Measurements from ENCODE around the gene PKD2.
A peak's percentile ranks its signal among the peaks of the same experiment; 100 is the strongest.
"Not testable (repeated sequence)": the region's sequence is repeated elsewhere in the genome, so short reads cannot be mapped to it uniquely, and the experiment has no call there.

Gene PKD2

GRCh38 chr4:87989765-87990164 is 17.7 kb upstream of the PKD2 start:
- no peak for DNase-seq

DNA sequence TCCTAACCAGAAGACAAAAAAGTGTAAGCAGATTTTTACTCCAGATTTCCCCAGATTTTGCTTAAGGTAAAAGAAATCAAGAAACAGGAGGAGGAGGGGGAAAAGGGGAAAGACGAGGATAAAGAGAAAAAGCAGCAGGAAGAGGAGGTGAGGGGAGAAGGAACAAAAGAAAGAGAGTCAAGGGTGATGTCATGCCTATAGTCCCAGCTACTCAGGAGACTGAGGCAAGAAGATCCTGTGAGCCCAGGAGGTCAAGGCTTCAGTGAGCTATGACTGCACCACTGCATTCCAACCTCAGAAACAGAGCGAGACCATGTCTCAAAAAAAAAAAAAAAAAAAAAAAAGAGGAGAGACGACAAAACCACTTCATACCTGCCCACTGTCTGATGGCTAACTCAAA is 12.0 kb upstream of the PKD2 start:
- no peak for DNase-seq

DNA sequence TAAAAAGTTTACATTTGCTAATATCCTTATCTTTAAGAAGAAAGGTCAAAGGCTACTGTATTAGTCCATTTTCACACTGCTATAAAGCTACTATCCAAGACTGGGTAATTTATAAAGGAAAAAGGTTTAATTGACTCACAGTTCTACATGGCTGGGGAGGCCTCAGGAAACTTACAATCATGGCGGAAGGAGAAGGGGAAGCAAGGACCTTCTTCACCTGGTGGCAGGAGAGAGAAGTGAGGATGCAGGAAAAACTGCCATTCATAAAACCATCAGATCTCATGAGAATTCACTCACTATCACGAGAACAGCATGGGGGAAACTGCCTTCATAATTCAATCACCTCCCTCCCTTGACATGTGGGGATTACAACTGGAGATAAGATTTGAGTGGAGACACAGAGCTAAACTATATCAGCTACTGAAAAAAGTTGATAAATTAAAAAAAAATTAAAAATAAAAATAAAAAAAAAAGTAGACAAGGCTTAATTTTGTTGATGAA is 8.2 kb upstream of the PKD2 start:
- DNase-seq, result not testable (repeated sequence)

DNA sequence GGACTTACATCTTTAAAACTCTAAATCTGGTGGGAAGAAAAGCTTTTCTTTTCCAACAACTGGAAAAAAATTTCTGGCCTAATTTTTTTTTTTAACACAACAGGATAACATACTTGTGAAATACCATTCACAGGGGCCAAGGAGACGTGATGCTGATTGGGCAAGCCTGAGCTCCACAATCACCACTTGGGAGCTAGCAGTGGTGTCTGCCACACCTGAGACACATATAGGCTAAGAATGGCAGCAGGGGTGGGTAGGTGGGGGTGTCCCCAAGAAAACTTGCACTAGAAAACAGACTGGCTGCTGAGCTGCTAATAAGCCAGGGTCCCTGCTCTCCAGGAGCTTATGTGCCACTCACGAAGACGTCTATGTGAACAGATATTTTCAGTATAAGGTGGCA is 5.6 kb upstream of the PKD2 start:
- no peak for DNase-seq

GRCh38 chr4:88002786-88003185 is 4.6 kb upstream of the PKD2 start:
- no peak for DNase-seq

DNA sequence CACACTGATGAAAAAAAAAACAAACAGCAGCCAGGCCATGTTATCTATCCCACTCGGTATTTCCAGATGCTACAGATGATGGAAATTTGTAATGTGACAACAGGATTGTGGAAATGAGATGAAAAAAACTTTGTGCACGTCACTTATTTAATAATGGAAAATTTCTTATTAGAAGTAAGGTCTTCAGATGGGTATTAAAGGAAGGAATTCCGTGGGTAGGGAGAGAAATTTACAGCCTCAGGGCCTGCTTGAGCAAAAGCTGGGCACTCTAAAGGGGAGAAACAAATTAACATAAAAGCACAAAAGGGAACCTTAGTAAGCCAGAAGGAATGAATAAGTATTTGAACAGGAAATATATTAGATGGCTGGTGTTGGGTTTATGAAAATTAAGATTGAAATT is 4.2 kb upstream of the PKD2 start:
- no peak for DNase-seq

GRCh38 chr4:88005076-88005475 is 2.4 kb upstream of the PKD2 start:
- DNase-seq, result no peak

DNA sequence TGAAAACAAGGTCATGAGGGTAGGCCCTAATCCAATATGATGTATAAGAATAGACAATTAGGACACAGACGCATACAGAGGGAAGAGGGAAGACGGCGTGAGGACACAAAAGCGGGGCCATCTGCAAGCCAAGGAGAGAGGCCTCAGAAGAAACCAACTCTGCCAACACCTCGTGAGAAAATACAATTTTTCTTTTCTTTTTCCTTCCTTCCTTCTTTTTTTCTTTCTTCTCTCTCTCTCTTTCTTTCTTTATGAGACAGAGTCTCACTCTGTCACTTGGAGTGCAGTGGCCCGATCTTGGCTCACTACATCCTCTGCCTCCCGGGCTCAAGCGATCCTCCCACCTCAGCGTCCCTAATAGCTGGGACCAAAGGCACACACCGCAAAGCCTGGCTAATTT is 1.5 kb upstream of the PKD2 start:
- DNase-seq, result no peak

- DNase-seq, result no peak
These were observed 505 bp upstream of the PKD2 start for GRCh38 chr4:88006956-88007303.

- no peak for DNase-seq
These were observed 797 bp downstream of the PKD2 start for GRCh38 chr4:88008122-88008742.

DNA sequence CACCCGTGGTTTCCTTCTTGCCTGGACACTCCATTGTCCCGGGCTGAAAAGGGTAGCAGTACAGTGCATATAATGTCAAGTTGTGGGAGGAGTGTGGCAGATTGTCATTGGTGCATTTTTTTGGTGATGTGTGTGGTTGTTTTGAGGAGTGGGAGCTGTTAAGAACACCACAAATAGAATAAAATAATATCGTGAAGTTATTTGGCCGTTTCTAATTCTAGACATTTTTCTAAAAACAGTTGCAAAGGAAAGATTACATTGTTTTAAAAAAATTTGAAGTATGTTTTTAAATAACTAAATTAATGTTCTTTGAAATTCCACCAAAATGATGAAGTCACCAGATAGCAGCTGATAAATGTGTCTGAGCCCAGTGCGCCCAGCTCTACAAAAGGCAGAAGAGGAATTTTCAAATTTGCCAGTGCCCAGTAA is 1.3 kb downstream of the PKD2 start:
- no peak for DNase-seq

GRCh38 chr4:88009871-88010270 is 2.4 kb downstream of the PKD2 start:
- DNase-seq, result no peak

DNA sequence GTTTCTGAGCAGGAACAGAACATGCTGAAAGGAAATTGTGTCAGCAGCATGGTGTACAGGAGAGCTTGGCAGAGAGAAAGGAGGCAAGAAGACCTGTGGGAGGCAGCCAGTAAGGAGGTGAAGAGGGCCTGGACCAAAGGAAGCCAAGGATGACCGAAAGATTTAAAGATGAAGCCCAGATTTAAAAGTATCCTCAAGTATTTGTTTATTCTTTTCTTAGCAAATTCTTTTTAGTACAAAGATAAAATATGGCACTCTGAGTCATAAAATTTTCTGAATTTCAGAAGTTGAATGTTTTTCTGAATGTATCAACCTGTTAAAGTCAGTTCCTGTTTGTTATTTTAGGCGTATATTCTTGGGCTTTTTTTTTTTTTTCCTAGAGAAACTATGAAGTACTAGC is 3.5 kb downstream of the PKD2 start:
- no peak for DNase-seq

DNA sequence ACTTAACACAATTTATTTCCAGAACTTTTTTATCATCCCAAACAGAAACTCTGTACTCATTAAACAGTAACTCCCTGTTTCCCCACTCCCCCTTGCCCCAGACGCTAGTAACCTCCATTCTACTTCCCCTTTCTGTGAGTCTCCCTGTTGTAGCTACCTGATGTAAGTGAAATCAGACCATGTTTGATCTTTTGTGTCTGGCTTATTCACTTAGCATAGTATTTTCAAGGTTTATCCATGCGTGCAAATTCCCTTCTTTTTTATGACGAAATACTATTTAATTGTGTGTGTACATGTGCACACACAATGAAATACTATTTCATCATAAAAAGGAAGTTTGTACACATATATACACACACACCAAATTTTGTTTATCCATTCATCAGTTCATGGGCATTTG is 5.2 kb downstream of the PKD2 start:
- DNase-seq, result peak; percentile 46

DNA sequence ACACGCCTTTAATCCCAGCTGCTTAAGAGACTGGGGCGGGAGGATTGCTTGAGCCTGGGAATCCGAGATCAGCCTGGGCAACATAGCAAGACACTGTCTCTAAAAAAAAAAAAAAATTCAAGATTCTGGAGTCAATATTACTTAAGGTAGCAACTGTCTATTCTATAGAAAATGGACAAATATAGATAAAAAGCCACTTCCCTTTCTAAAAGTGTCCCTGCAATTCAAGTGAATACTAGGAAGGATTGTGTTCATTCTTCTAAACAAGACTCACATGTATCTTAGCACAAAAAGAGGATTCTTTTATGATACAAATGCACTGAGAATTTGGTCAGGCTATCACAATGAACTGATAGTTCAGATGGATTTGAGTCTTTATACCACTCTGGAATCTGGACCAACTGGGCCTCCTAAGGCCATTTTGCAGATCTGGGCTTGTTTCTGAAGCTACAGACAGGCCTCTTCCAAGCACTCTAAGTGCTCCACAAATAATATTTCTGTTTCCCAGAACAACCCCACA is 7.0 kb downstream of the PKD2 start:
- DNase-seq, result no peak

DNA sequence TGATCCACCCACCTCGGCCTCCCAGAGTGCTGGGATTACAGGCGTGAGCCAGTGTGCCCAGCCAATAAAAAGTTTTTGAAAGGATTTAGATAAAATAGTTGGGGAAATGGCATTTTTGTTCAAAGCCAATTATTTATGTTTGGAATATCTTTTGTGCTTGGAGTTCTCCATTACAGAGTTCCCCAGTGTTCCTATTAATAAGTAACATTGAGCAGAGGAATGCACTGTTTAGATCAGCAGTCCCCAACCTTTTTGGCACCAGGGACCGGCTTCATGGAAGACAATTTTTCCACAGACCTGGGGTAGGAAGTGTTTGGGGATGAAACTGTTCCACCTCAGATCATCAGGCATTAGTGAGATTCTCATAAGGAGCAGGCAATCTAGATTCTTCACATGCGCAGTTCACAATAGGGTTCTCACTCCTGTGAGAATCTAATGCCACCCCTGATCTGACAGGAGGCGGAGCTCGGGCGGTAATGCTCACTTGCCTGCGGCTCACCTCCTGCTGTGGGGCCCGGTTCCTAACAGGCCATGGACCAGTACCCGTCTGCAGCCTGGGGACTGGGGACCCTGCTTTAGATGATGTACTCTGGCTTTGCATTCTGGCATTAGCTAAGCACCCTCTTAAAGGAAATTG is 8.3 kb downstream of the PKD2 start:
- DNase-seq, result no peak

- DNase-seq, result no peak
These were observed 10.3 kb downstream of the PKD2 start for GRCh38 chr4:88017516-88018297.

GRCh38 chr4:88018466-88018865 is 11.0 kb downstream of the PKD2 start:
- no peak for DNase-seq

DNA sequence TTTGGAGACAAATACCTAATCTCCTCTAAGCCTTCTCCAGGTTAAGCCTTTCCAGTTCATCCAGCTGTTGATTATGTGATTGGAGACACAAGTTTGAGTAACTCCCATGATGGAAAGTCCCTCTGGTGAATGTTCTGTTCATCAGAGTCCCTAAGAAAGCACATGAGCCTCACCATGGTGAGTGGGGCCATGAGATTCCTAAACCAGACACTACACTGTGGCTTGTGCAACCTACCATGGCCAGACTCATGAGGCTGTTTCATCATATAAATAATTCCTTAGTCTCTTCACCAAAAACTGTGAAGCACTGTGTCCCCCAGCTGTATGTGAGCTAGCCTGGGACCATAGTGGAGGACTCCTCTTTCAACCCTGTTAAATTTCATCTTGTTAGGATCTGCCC is 14.4 kb downstream of the PKD2 start:
- no peak for DNase-seq

DNA sequence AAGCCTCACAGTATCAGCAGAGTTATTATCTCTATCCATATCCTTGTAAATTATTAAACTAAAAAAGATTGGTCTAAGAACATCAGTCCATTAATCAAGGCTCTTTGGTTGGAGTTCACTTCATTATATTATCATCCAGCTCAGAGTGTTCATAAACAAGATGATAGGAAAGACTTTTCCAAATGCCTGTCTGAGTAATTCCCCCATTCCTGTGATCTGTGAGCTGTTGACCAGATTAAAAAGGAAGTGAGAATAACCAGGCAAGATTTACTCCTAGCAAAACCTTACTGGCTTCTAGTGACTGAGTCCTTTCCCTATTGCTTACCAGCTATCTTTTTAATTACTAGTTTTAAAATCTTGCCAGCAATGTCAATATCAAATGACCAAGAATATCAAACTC is 14.9 kb downstream of the PKD2 start:
- no peak for DNase-seq

GRCh38 chr4:88025868-88026661 is 18.6 kb downstream of the PKD2 start:
- not testable (repeated sequence) for DNase-seq

- no peak for DNase-seq
These were observed 20.5 kb downstream of the PKD2 start for GRCh38 chr4:88027611-88028608.
